T47D (cell line): ENCODE data around the gene RPL3.
A peak's percentile ranks its signal among the peaks of the same experiment; 100 is the strongest.

Experiments
- DNase-seq, 2 experiments: peaks; one replicate each; pipeline versions ENCODE4 v3.0.0 to v3.0.0-alpha.2; 2011 to 2012; ENCODE audit warnings: low read depth in 1 of 2, low spot score in 1 of 2
- JUND ChIP-seq: IDR thresholded peaks from 2 replicates; pipeline ENCODE4 v1.6.1; 2012; ENCODE audit warnings: low read depth
- in situ Hi-C: cut with HindIII; loops from 2 replicates; pipeline ENCODE4 v1.10.0; 2016; ENCODE audit warnings: low sequenced_read_pairs, low pct_unique_long_range_greater_than_20kb

RPL3 gene

GRCh38 chr22:39276440-39277141, 42.8 kb downstream of the RPL3 start:
- in situ Hi-C loops, result no loop called here
- DNase-seq, result peak in 1 of 2 experiments; percentile 73
- no peak for TF ChIP-seq JUND

GRCh38 chr22:39275814-39276439, 43.5 kb downstream of the RPL3 start:
- no peak for DNase-seq
- TF ChIP-seq JUND, result no peak
- in situ Hi-C loops, result no loop called here

GRCh38 chr22:39273950-39274887, 45.2 kb downstream of the RPL3 start:
- DNase-seq, result no peak
- in situ Hi-C loops, result no loop called here
- no peak for TF ChIP-seq JUND

- TF ChIP-seq JUND, result no peak
- DNase-seq, result no peak
- in situ Hi-C loops, result no loop called here
Observed at GRCh38 chr22:39270792-39271191, 48.6 kb downstream of the RPL3 start.

GRCh38 chr22:39270280-39270679, 49.1 kb downstream of the RPL3 start:
- no peak for TF ChIP-seq JUND
- no peak for DNase-seq
- in situ Hi-C loops, result no loop called here

GRCh38 chr22:39269095-39269790, 50.2 kb downstream of the RPL3 start:
- no peak for DNase-seq
- in situ Hi-C loops, result no loop called here

GRCh38 chr22:39268645-39269044, 50.8 kb downstream of the RPL3 start:
- no peak for DNase-seq
- TF ChIP-seq JUND, result no peak
- in situ Hi-C loops, result no loop called here

More at GRCh38 chr22:39269095-39269790, 50.2 kb downstream of the RPL3 start:
- no peak for TF ChIP-seq JUND

- TF ChIP-seq JUND, result no peak
- no peak for DNase-seq
- in situ Hi-C loops, result no loop called here
Observed at GRCh38 chr22:39267974-39268373, 51.4 kb downstream of the RPL3 start.

GRCh38 chr22:39266398-39267030, 52.9 kb downstream of the RPL3 start:
- in situ Hi-C loops, result no loop called here
- no peak for TF ChIP-seq JUND
- no peak for DNase-seq

GRCh38 chr22:39265143-39265886, 54.1 kb downstream of the RPL3 start:
- in situ Hi-C loops, result no loop called here
- no peak for TF ChIP-seq JUND
- DNase-seq, result no peak

GRCh38 chr22:39264349-39265038, 54.9 kb downstream of the RPL3 start:
- no peak for TF ChIP-seq JUND
- DNase-seq, result no peak
- in situ Hi-C loops, result no loop called here
